ENCODE measurements around the gene TPBG. TPM values are rescaled to one million over a fixed set of nuclear protein-coding genes. Genes with fewer than 3 reads are reported as not detected.
A peak's percentile ranks its signal among the peaks of the same experiment; 100 is the strongest.

The TPBG gene
- total RNA-seq, 1 donor = 47.5 TPM

GRCh38 chr6:82396964-82397751 lies 33.5 kb downstream of the TPBG start:
- no peak for TF ChIP-seq CTCF (IDR thresholded peaks at IDR 0.05; ENCODE audit: insufficient read depth, low read depth, low read length)
- H3K4me3 ChIP-seq (ENCODE audit: low read depth, low read length) = no peak overlapping the region
- DNase-seq (ENCODE audit: low read depth) = peak; percentile 87

GRCh38 chr6:82397962-82398692 lies 34.5 kb downstream of the TPBG start:
- no peak overlapping the region for H3K4me3 ChIP-seq (ENCODE audit: low read depth, low read length)
- no peak for TF ChIP-seq CTCF (IDR thresholded peaks at IDR 0.05; ENCODE audit: insufficient read depth, low read depth, low read length)
- DNase-seq (ENCODE audit: low read depth) = peak; percentile 70

GRCh38 chr6:82408952-82409431 lies 45.4 kb downstream of the TPBG start:
- TF ChIP-seq CTCF (IDR thresholded peaks at IDR 0.05; ENCODE audit: insufficient read depth, low read depth, low read length) = no peak
- no peak overlapping the region for H3K4me3 ChIP-seq (ENCODE audit: low read depth, low read length)
- peak; percentile 82 for DNase-seq (ENCODE audit: low read depth)

GRCh38 chr6:82410151-82410648 lies 46.6 kb downstream of the TPBG start:
- peak; percentile 80 for DNase-seq (ENCODE audit: low read depth)
- no peak overlapping the region for H3K4me3 ChIP-seq (ENCODE audit: low read depth, low read length)
- no peak for TF ChIP-seq CTCF (IDR thresholded peaks at IDR 0.05; ENCODE audit: insufficient read depth, low read depth, low read length)

- DNase-seq (ENCODE audit: low read depth) = no peak
- no peak overlapping the region for H3K4me3 ChIP-seq (ENCODE audit: low read depth, low read length)
- TF ChIP-seq CTCF (IDR thresholded peaks at IDR 0.05; ENCODE audit: insufficient read depth, low read depth, low read length) = no peak
Observed at GRCh38 chr6:82413868-82414267, 50.3 kb downstream of the TPBG start.

GRCh38 chr6:82415820-82416219 lies 52.2 kb downstream of the TPBG start:
- no peak for TF ChIP-seq CTCF (IDR thresholded peaks at IDR 0.05; ENCODE audit: insufficient read depth, low read depth, low read length)
- DNase-seq (ENCODE audit: low read depth) = no peak

More at GRCh38 chr6:82415820-82416219, 52.2 kb downstream of the TPBG start:
- H3K4me3 ChIP-seq (ENCODE audit: low read depth, low read length) = no peak overlapping the region

All from fibroblast of villous mesenchyme (primary cell).